ENCODE results near the gene ABCC10. TPM values are rescaled to one million over a fixed set of nuclear protein-coding genes. Genes with fewer than 3 reads are reported as not detected.

Gene ABCC10
- total RNA-seq, 4 donors from 2014 or later = 0.59 to 35.5 (median 10.7) TPM

DNA sequence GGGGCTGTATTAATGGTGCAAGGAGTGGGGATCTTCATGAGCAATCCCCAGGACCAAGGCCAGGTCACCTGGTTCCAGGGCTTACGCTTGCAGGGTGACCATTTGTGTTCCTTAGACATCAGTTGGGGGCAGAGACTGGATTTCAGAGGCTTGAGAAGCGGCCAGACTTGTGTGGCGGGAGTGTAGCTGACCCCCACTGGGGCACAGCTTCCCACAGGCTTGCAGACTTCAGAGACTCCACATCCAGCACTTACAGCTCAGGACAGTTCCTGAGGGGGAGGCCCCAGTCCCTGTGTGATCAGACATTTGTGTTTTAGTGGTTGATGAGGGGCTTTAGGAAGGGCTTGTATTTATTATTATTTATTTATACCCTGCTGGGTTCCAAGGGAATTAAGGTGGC is 65.3 kb downstream of the ABCC10 start:
- TF ChIP-seq, protein P1, sequence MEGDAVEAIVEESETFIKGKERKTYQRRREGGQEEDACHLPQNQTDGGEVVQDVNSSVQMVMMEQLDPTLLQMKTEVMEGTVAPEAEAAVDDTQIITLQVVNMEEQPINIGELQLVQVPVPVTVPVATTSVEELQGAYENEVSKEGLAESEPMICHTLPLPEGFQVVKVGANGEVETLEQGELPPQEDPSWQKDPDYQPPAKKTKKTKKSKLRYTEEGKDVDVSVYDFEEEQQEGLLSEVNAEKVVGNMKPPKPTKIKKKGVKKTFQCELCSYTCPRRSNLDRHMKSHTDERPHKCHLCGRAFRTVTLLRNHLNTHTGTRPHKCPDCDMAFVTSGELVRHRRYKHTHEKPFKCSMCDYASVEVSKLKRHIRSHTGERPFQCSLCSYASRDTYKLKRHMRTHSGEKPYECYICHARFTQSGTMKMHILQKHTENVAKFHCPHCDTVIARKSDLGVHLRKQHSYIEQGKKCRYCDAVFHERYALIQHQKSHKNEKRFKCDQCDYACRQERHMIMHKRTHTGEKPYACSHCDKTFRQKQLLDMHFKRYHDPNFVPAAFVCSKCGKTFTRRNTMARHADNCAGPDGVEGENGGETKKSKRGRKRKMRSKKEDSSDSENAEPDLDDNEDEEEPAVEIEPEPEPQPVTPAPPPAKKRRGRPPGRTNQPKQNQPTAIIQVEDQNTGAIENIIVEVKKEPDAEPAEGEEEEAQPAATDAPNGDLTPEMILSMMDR (IDR thresholded peaks at IDR 0.05) = no peak
- TF ChIP-seq POLR2A (IDR thresholded peaks at IDR 0.05) = no peak
- no peak for DNase-seq
- peak overlapping the region in 1 of 2 donors; percentile 8 for H3K27ac ChIP-seq
- peaks cover 0 to 21% of the 10 kb centered on the region in 2 donors for H3K4me1 ChIP-seq
- no peak overlapping the region for H3K4me3 ChIP-seq
- no peaks in the 10 kb centered on the region for H3K27me3 ChIP-seq
- H3K9me3 ChIP-seq = no peaks in the 10 kb centered on the region
- intact Hi-C loops (cut with DNase I; ENCODE audit: low total_unique reads) = loop anchor here (10.0 kb wide), 1 partner anchor 128 kb away; the partner anchor contains the start of gene ZNF318
- no peaks in the 10 kb centered on the region for H3K36me3 ChIP-seq

DNA sequence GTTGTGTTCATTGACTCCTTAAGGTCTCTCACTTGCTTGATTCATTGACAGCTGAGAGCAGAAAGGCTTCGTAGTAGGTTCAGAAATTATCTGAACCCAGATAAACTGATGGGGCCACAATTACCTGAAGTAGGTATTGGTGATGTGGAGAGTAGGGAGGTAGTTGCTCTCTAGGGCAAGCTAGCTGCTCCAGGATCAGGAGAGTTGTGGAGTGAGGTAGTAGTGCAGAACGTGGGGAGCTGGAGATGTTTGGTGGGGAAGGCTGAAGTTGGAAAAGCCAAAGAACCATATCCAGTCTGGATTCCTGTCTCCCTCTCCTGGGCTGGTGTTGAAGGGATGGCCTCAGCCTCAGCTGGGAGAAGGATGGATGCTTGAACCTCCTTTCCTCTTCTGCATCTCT is 65.9 kb downstream of the ABCC10 start:
- no peaks in the 10 kb centered on the region for H3K27me3 ChIP-seq
- no peak overlapping the region for H3K4me3 ChIP-seq
- peaks cover 0 to 21% of the 10 kb centered on the region in 2 donors for H3K4me1 ChIP-seq
- DNase-seq = no peak
- H3K27ac ChIP-seq = no peak overlapping the region
- H3K36me3 ChIP-seq = no peaks in the 10 kb centered on the region
- H3K9me3 ChIP-seq = no peaks in the 10 kb centered on the region
- TF ChIP-seq, protein P1 (IDR thresholded peaks at IDR 0.05) = no peak
- TF ChIP-seq POLR2A (IDR thresholded peaks at IDR 0.05) = no peak
- intact Hi-C loops (cut with DNase I; ENCODE audit: low total_unique reads) = loop anchor here (10.0 kb wide), 1 partner anchor 128 kb away; the partner anchor contains the start of gene ZNF318

DNA sequence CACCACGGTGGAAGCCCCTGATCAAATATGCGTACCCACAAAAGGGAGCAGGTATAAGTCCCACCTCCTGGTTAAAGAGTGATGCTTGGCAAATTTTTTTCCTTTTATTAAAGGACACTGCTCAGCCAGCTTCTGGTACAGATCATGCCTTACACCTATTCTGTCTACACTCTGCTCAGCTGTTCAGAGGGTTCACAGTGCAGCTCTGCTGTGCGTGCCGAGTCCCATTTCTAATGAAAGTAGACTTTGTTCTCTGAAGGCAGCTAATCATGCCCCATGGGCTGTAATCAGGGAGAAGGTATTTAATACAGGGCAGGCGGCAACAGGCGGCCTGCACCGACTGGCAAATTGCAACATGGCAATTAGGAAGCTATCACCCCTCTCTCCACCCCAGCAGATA is 66.5 kb downstream of the ABCC10 start:
- Histone ChIP-seq H3K36me3 (no peaks in the 10 kb centered on the region), H3K9me3 (no peaks in the 10 kb centered on the region), H3K27ac (no peak overlapping the region), H3K27me3 (no peaks in the 10 kb centered on the region), H3K4me3 (no peak overlapping the region), H3K4me1 (peaks cover 0 to 21% of the 10 kb centered on the region in 2 donors)
- intact Hi-C loops (cut with DNase I; ENCODE audit: low total_unique reads) = loop anchor here (10.0 kb wide), 1 partner anchor 129 kb away; the partner anchor contains the start of gene ZNF318
- no peak for DNase-seq
- TF ChIP-seq, protein P1 (IDR thresholded peaks at IDR 0.05) = no peak
- no peak for TF ChIP-seq POLR2A (IDR thresholded peaks at IDR 0.05)

DNA sequence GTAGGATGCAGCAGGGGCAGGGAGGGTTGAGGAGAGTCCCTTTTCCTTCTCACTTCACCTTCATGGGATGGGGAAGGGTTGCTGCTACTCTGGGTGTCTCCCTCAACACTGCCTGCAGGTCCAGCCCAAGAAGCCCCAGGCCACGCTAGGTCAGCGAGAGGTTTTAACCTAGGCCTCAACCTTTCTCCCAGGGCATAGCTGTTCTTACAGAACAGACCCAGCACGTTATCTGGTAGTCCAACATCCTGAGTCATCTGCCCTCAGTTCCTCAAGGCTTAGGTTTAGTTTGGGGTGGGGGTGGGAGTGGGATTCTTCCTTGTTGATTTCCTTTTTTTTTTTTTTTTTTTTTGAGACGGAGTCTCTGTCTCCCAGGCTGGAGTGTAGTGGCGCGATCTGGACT is 67.0 kb downstream of the ABCC10 start:
- TF ChIP-seq, protein P1 (IDR thresholded peaks at IDR 0.05) = no peak
- no peak for TF ChIP-seq POLR2A (IDR thresholded peaks at IDR 0.05)
- Histone ChIP-seq H3K27me3 (no peaks in the 10 kb centered on the region), H3K4me1 (peaks cover 0 to 21% of the 10 kb centered on the region in 2 donors), H3K27ac (no peak overlapping the region), H3K4me3 (no peak overlapping the region), H3K9me3 (no peaks in the 10 kb centered on the region), H3K36me3 (no peaks in the 10 kb centered on the region)
- no peak for DNase-seq
- intact Hi-C loops (cut with DNase I; ENCODE audit: low total_unique reads) = loop anchor here (10.0 kb wide), 1 partner anchor 130 kb away; the partner anchor contains the start of gene ZNF318

DNA sequence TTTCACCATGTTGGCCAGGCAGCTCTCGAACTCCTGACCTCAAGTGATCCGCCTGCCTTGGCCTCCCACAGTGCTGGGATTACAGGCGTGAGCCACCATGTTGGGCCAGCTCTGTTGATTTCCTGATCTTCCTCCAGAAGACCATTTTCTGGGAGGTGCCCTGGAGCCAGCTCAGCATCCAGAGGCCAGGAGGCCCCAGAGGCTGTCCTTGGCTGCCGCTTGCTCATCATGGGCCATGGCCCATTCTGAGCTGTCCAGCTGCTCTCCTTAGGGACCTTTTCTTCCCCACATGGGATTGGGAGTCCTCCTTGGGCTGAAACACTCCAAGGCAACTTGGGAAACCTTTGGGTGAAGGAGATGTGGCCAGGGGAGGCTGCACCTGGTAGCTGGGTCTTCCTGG is 67.4 kb downstream of the ABCC10 start:
- no peak overlapping the region for H3K27ac ChIP-seq
- TF ChIP-seq, protein P1 (IDR thresholded peaks at IDR 0.05) = no peak
- TF ChIP-seq POLR2A (IDR thresholded peaks at IDR 0.05) = no peak
- DNase-seq = no peak
- intact Hi-C loops (cut with DNase I; ENCODE audit: low total_unique reads) = loop anchor here (10.0 kb wide), 1 partner anchor 130 kb away; the partner anchor contains the start of gene ZNF318
- no peaks in the 10 kb centered on the region for H3K27me3 ChIP-seq
- H3K9me3 ChIP-seq = no peaks in the 10 kb centered on the region
- H3K36me3 ChIP-seq = no peaks in the 10 kb centered on the region
- H3K4me1 ChIP-seq = peaks cover 0 to 21% of the 10 kb centered on the region in 2 donors
- H3K4me3 ChIP-seq = no peak overlapping the region
